Thyroid gland (tissue), 4 donors: ENCODE results near the gene SLC30A2. TPM values are rescaled to one million over a fixed set of nuclear protein-coding genes. Genes with fewer than 3 reads are reported as not detected.

ENCODE experiments used
- DNase-seq, 2 donors: peaks; one replicate each; pipeline ENCODE4 v3.0.0-alpha.2; 2019
- H3K27ac ChIP-seq, 3 donors: fragments of 200-600 bp; sonication (generic); 1 replicate in 2 of 3; 2 replicates in 1 of 3; pipeline ENCODE4 v1.5.1; 2016 to 2019; ENCODE audit warnings: mild to moderate bottlenecking in 1 of 3, moderate library complexity in 1 of 3
- H3K27me3 ChIP-seq: fragments of 200-600 bp; sonication (generic); one replicate; pipeline ENCODE4 v1.5.1; 2019
- H3K36me3 ChIP-seq, 2 donors: fragments of 200-600 bp; sonication (generic); one replicate each; pipeline ENCODE4 v1.5.1; 2016 to 2019
- H3K4me1 ChIP-seq, 2 donors: fragments of 200-600 bp; sonication (generic); one replicate each; pipeline ENCODE4 v1.5.1; 2017 to 2019
- H3K4me3 ChIP-seq, 3 donors: fragments of 200-600 bp; sonication (generic); replicated peaks in 1 of 3; 1 replicate in 2 of 3; 2 replicates in 1 of 3; pipeline ENCODE4 v1.5.1; 2016; ENCODE audit warnings: mild to moderate bottlenecking in 1 of 3
- H3K9me3 ChIP-seq: fragments of 200-600 bp; sonication (generic); one replicate; pipeline ENCODE4 v1.5.1; 2017
- POLR2A ChIP-seq, 2 donors: fragments of 450-650 bp; IDR thresholded peaks; one replicate each; pipeline ENCODE4 v1.6.1; 2017; ENCODE audit warnings: antibody characterized with exemption in 2 of 2, mild to moderate bottlenecking in 2 of 2, moderate library complexity in 1 of 2
- WGBS, 2 donors: methylation state at CpG; one replicate each; pipeline ENCODE4 v1.1.5; 2017; 5-methylcytosine and 5-hydroxymethylcytosine counted together
- intact Hi-C: fragments of 100-400 bp; cut with DNase I; formaldehyde crosslinking; loops from one replicate; pipeline ENCODE4 v1.15.1; 2023
- total RNA-seq, 4 donors: library from RNA; depleted of rRNA; stranded (reverse); fragments of >200 nt; gene quantifications; one replicate each; pipeline ENCODE4 v1.2.3, GENCODE V29; 2016
- TF ChIP-seq, protein P1 (sequence below), 6 experiments: fragments of 200-600 bp in 3 of 6; fragments of 450-650 bp in 3 of 6; sonication (generic) in 3 of 6; IDR thresholded peaks; one replicate each; pipeline ENCODE4 v1.5.1; 2016 to 2019; ENCODE audit warnings: antibody characterized with exemption in 6 of 6, mild to moderate bottlenecking in 2 of 6, inconsistent platforms in 1 of 6, moderate library complexity in 1 of 6

The SLC30A2 gene
- total RNA-seq, 4 donors from 2014 or later = 12.5 to 55.9 (median 43.4) TPM

DNA sequence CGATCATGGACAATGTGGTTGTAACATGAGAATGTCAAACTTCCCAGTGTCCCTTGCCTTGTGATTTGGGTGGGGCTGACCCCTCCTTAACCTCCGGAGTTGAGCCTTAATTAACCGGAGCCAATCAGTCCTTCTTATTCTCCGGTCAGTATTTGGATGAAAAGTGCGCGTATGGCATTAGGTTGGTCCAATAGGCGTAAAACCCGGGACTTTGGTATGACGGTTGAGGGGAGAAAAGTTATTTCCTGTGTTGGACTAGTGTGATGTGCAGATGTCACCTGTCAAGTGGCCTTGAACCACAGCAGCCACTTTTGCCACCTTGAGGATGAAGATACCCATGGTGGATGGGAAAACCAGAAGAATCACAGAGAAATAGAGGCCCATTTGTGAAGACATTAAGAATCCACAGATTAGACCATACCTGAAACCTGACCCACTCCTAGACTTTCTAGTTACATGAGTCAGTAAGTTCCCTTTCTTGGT is 53.2 kb downstream of the SLC30A2 start:
- intact Hi-C loops = no loop called here
- H3K27ac ChIP-seq = peak overlapping the region in 1 of 3 donors; percentile 8
- WGBS, 2 donors = 96% methylated on average over 9 of the region's 9 CpGs
- peaks cover 6 to 9% of the 10 kb centered on the region in 2 donors for H3K4me1 ChIP-seq
- H3K9me3 ChIP-seq = no peaks in the 10 kb centered on the region
- TF ChIP-seq, protein P1, sequence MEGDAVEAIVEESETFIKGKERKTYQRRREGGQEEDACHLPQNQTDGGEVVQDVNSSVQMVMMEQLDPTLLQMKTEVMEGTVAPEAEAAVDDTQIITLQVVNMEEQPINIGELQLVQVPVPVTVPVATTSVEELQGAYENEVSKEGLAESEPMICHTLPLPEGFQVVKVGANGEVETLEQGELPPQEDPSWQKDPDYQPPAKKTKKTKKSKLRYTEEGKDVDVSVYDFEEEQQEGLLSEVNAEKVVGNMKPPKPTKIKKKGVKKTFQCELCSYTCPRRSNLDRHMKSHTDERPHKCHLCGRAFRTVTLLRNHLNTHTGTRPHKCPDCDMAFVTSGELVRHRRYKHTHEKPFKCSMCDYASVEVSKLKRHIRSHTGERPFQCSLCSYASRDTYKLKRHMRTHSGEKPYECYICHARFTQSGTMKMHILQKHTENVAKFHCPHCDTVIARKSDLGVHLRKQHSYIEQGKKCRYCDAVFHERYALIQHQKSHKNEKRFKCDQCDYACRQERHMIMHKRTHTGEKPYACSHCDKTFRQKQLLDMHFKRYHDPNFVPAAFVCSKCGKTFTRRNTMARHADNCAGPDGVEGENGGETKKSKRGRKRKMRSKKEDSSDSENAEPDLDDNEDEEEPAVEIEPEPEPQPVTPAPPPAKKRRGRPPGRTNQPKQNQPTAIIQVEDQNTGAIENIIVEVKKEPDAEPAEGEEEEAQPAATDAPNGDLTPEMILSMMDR (IDR thresholded peaks at IDR 0.05) = no peak
- no peak for TF ChIP-seq POLR2A (IDR thresholded peaks at IDR 0.05)
- no peak overlapping the region for H3K4me3 ChIP-seq
- H3K36me3 ChIP-seq = peaks cover 1 to 5% of the 10 kb centered on the region in 2 donors
- no peak for DNase-seq
- H3K27me3 ChIP-seq = no peaks in the 10 kb centered on the region

DNA sequence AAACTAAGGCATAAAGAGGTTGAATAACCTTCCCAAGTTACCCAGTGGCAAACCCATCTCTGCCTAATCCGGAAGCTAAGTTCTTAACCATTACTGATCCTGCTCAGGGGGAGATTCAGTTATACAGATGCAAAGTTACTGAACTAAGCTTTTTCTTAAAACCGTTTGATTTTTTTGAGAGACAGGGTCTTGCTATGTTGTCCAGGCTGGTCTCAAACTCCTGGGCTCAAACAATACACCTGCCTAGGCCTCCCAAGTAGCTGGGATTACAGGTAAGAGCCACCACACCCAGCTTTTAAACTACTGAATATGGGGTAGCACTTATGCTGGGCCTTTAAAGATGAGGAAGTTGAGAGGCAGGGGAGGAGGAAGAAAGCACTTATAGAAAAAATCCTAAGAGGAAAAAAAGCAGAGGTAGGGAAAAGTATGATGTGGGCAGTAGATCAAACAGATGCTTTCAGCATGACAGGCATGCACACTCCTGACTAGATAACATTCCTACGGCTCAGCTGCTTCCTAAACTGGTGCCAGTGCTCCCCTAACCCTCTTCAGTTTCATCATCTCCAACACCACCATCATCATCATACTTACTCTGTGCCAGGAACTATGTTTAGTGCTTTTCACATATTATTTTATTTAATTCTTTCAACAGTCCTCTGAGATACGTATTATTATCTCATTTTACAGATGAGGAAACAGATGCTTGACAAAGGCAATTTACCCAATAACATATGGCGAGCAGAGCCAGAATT is 53.8 kb downstream of the SLC30A2 start:
- intact Hi-C loops = no loop called here
- H3K36me3 ChIP-seq = peaks cover 6 to 8% of the 10 kb centered on the region in 2 donors
- no peaks in the 10 kb centered on the region for H3K27me3 ChIP-seq
- no peaks in the 10 kb centered on the region for H3K9me3 ChIP-seq
- peak overlapping the region in 1 of 3 donors; percentile 8 for H3K27ac ChIP-seq
- TF ChIP-seq, protein P1 (IDR thresholded peaks at IDR 0.05) = no peak
- TF ChIP-seq POLR2A (IDR thresholded peaks at IDR 0.05) = no peak
- peaks cover 4 to 5% of the 10 kb centered on the region in 2 donors for H3K4me1 ChIP-seq
- H3K4me3 ChIP-seq = no peak overlapping the region
- WGBS, 2 donors = 88 to 92% methylated on average over 5 of the region's 5 CpGs
- DNase-seq = no peak

DNA sequence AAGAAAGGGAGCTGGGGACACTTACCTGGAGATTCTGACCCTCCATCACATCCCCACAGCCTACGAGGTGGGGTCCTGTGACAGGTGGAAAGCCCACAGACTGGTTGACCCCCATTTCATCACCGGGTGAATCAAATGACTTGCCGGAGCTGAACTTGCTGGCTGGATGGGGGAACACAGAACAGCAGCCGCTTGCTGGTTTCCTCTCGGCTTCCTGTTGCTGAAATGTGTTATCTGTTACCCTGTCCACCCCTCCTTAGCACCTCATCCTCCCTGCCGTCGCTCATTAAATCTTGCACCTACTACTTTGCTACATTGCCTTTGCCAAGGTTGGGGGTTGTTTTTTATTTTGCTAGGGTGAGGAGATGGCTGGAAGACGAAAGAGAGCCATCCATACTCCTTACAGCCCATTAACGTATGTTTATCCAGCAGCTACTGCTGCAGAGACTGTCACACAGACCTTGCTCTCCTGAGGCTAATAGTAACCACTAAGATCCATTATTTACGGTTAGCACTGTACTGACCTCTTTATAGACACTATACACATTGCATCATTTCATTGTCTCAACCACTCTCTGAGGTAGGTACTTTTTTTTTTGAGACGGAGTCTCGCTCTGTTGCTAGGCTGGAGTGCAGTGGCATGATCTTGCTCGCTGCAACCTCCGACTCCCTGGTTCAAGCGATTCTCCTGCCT is 55.1 kb downstream of the SLC30A2 start:
- H3K4me1 ChIP-seq = no peaks in the 10 kb centered on the region
- H3K27me3 ChIP-seq = no peaks in the 10 kb centered on the region
- intact Hi-C loops = no loop called here
- H3K4me3 ChIP-seq = no peak overlapping the region
- H3K27ac ChIP-seq = peak overlapping the region in 1 of 3 donors; percentile 7
- TF ChIP-seq POLR2A (IDR thresholded peaks at IDR 0.05) = no peak
- TF ChIP-seq, protein P1 (IDR thresholded peaks at IDR 0.05) = no peak
- H3K9me3 ChIP-seq = no peaks in the 10 kb centered on the region
- no peak for DNase-seq
- 78 to 79% methylated on average over 15 of the region's 15 CpGs for WGBS, 2 donors
- peaks cover 6 to 9% of the 10 kb centered on the region in 2 donors for H3K36me3 ChIP-seq

DNA sequence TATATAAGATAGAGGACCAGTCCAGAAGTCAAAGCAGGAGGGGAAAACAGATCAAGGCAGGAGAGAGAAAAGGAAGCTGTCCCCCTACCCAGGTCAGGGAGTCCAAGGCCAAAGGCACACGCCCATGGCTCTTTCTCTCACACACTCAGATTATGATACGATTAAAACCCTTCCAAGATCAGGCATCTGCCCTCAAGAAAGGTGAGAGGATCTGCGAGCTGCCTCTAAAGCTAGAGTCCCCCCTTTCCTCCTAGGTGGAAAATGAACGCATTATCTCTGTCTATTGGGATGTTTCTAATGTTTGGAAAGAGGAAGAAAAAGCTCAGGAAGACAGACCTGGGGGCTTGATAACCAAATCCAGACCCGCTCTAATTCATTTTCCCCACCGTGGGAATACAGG is 55.7 kb downstream of the SLC30A2 start:
- peaks cover 6 to 14% of the 10 kb centered on the region in 2 donors for H3K36me3 ChIP-seq
- intact Hi-C loops = no loop called here
- 71 to 89% methylated on average over 6 of the region's 6 CpGs for WGBS, 2 donors
- H3K4me1 ChIP-seq = no peaks in the 10 kb centered on the region
- TF ChIP-seq, protein P1 (IDR thresholded peaks at IDR 0.05) = no peak
- no peak for TF ChIP-seq POLR2A (IDR thresholded peaks at IDR 0.05)
- H3K27ac ChIP-seq = peak overlapping the region in 1 of 3 donors; percentile 7
- H3K27me3 ChIP-seq = no peaks in the 10 kb centered on the region
- no peak for DNase-seq
- no peaks in the 10 kb centered on the region for H3K9me3 ChIP-seq
- no peak overlapping the region for H3K4me3 ChIP-seq
